Activated CD4-positive, alpha-beta T cell treated with anti-CD3 and anti-CD28 coated beads for 4 hours (primary cell): Measurements from ENCODE around the gene ZNF436.

Experiments
- DNase-seq, 2 donors: peaks; one replicate each; pipeline ENCODE4 v3.0.0-alpha.2; 2020

The ZNF436 gene

GRCh38 chr1:23369335-23370013 lies at the start of gene ZNF436:
ZNF436 (minus strand) TSS chr1:23369836; CDS start chr1:23368005, 1,831 bp downstream.
- DNase-seq = peak; percentile 22 to 41

GRCh38 chr1:23419180-23419579 lies 49.5 kb upstream of the ZNF436 start:
- DNase-seq = no peak

- DNase-seq = no peak
These were observed 47.9 kb upstream of the ZNF436 start for GRCh38 chr1:23417570-23417969.

- DNase-seq = no peak
These were observed 47.3 kb upstream of the ZNF436 start for GRCh38 chr1:23416964-23417363.

GRCh38 chr1:23408797-23409290 lies 39.2 kb upstream of the ZNF436 start:
- no peak for DNase-seq

- DNase-seq = no peak
These were observed 37.5 kb upstream of the ZNF436 start for GRCh38 chr1:23407016-23407630.

GRCh38 chr1:23405946-23406345 lies 36.3 kb upstream of the ZNF436 start:
- no peak for DNase-seq

GRCh38 chr1:23403735-23404486 lies 34.3 kb upstream of the ZNF436 start:
- peak; percentile 74 to 84 for DNase-seq

GRCh38 chr1:23403355-23403734 lies 33.7 kb upstream of the ZNF436 start:
- DNase-seq = no peak

- no peak for DNase-seq
These were observed 33.4 kb upstream of the ZNF436 start for GRCh38 chr1:23403038-23403336.

GRCh38 chr1:23402286-23403037 lies 32.8 kb upstream of the ZNF436 start:
- no peak for DNase-seq

GRCh38 chr1:23401313-23401712 lies 31.7 kb upstream of the ZNF436 start:
- no peak for DNase-seq

GRCh38 chr1:23400324-23401114 lies 30.9 kb upstream of the ZNF436 start:
- no peak for DNase-seq

- DNase-seq = no peak
These were observed 29.6 kb upstream of the ZNF436 start for GRCh38 chr1:23399229-23399628.

- no peak for DNase-seq
These were observed 28.3 kb upstream of the ZNF436 start for GRCh38 chr1:23397908-23398307.

GRCh38 chr1:23396380-23396779 lies 26.7 kb upstream of the ZNF436 start:
- DNase-seq = no peak

- DNase-seq = no peak
These were observed 26.2 kb upstream of the ZNF436 start for GRCh38 chr1:23395849-23396248.

- no peak for DNase-seq
These were observed 25.6 kb upstream of the ZNF436 start for GRCh38 chr1:23395154-23395724.

- no peak for DNase-seq
These were observed 25.0 kb upstream of the ZNF436 start for GRCh38 chr1:23394684-23395083.

GRCh38 chr1:23394181-23394580 lies 24.5 kb upstream of the ZNF436 start:
- DNase-seq = no peak

GRCh38 chr1:23393706-23394105 lies 24.1 kb upstream of the ZNF436 start:
- DNase-seq = no peak
